22Rv1 (cell line): Measurements from ENCODE around the gene LMAN2.

Experiments
- H3K27ac ChIP-seq: fragments of 450-650 bp; 2 replicates; pipeline ENCODE4 v1.5.1; 2017
- CTCF ChIP-seq: fragments of 450-650 bp; IDR thresholded peaks from 2 replicates; pipeline ENCODE4 v1.5.1; 2017; ENCODE audit warnings: mild to moderate bottlenecking
- ZFX ChIP-seq: fragments of 450-650 bp; IDR thresholded peaks from 2 replicates; pipeline ENCODE4 v1.6.1; 2017; ENCODE audit warnings: antibody characterized with exemption, borderline replicate concordance

The LMAN2 gene

DNA sequence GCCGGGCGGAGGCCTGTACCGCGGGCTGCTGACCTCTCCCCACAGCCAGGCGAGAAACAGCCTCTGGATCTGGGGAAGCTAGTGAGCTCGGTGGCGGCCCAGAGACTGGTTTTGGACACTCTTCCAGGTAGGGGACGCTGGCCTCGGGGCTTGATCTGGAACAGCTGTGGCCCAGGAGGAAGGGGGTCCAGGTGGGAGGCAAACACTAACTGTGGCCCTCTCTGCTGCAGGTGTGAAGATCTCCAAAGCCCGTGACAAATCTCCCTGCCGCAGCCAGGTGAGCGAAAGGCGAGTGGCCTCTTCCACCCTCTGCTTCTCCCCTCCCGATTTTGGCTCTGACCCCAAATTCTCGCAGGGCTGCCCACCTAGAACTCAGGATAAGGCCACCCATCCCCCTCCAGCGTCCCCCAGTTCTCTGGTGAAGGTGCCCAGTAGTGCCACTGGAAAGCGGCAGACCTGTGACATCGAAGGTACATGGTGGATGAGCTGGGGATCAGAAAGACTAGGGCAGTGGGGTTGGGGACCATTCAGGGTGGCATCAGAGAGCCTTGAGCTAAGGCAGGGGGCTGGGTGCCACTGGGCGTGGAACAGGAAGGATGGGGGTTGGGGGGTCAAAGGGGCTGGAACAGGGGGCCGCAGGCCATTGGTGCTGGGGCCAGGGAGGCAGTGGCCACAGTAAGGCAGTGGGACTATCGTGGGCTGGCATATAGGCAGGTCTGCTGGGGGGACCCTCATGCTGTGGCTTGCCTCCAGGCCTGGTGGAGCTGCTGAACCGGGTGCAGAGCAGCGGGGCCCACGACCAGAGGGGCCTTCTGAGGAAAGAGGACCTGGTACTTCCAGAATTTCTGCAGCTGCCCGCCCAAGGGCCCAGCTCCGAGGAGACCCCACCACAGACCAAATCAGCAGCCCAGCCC lies 19.9 kb upstream of the LMAN2 start:
- peak overlapping the region; percentile 61 for H3K27ac ChIP-seq
- TF ChIP-seq CTCF (peak; percentile 60), ZFX (no peak)

DNA sequence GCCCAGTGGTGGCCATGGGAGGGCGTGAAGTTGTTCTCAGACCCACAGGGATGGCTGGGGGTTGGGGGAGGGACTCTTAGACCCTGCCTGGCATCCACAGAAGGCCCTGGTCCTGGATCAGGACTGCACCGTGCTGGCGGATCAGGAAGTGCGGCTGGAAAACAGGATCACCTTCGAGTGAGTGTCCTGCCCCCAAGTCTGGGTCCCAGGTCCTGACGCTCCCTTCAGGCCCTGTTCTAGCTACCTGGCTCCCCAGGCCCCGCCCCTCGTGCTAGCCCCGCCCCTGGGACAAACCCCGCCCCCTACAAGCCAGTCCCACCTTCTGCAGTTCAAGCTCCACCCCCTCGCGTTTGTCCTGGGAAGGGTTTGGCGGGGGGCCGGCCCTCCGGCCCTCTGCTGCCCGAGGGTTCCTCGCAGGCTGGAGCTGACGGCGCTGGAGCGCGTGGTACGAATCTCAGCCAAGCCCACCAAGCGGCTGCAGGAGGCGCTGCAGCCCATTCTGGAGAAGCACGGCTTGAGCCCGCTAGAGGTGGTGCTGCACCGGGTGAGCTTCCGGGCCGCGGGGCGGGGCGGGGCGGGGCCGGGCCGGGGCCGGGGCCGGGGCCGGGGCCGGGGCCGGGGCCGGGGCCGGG lies 19.1 kb upstream of the LMAN2 start:
- TF ChIP-seq CTCF, result peak; percentile 83
- TF ChIP-seq ZFX, result no peak
- H3K27ac ChIP-seq, result peak overlapping the region; percentile 61

DNA sequence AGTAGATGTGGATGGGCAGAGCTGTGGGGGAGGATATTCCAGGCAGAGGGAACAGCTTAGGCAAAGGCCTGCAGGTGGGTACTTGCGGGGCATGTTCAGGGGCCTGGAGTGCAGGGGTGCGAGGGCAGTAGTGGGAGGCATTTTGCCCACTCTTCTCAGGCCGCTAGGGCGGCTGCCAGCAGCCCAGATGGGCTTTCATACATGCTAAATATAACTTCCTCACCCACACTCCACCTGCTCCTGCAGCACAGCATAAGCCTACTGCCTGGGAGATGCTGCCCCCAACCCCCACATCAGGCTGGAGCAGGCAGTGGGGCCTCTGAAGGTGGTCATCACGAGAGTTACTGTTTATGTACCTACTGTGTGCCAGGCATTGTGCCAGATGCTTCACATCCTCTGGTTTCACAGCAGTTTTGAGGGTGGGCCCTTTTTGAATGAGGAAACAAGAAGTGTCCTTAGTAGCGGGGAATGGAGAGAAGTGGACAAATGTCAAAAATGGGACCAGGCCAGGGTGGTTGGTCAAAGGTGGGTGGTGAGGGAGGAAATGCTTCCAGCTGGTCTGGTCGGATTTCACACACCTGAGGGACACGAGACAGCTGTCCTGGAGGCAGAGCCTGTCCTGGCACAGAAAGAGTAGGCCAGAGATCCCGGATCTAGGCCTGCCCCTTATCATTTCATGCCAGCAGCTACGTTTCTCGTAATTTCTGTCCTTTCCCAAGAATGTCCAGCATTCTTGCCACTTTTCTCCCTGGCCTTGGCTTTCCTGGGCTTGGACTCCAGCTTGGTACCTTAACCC lies 18.4 kb upstream of the LMAN2 start:
- TF ChIP-seq CTCF, result no peak
- no peak for TF ChIP-seq ZFX
- H3K27ac ChIP-seq, result peak overlapping the region; percentile 61

GRCh38 chr5:177368869-177369644 lies 17.6 kb upstream of the LMAN2 start:
- TF ChIP-seq CTCF, result peak; percentile 65
- no peak for TF ChIP-seq ZFX
- H3K27ac ChIP-seq, result no peak overlapping the region

DNA sequence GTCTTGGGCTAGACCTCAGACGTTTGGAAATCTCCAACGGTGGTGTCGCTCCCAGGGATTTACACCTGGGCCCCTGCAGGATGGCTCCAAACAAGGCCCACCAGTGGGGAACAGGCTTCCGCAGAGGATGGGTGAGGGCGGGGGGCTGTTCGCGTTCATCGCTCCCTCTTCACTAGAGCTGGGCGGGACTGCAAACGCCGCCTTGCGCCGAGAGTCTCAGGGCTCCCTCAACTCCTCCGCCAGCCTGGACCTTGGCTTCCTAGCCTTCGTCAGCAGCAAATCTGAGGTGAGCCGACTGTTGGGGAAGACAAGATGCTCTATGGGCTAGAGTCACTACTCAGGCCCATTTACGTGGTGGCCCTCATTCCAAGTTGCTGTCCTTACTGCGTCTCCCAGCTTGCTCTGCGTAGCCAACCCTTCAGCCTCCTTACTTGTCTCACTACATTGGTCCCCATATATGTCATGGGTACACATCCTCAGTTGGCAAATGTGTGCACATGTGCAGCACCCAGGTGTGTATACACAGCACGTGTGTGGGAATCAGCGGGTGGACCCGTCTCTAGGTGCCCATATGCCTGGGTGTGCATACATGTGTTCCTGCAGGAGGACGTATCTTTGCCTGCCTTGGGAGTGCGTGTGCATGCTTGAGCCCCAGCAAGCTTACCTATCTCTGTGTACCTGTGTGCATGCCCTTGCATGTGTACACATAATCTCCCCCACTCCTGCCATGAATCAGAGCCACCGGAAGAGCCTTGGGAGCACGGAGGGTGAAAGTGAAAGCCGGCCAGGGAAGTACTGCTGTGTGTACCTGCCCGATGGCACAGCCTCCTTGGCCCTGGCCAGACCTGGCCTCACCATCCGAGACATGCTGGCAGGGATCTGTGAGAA lies 16.8 kb upstream of the LMAN2 start:
- TF ChIP-seq CTCF (no peak), ZFX (no peak)

GRCh38 chr5:177367323-177367848 lies 15.9 kb upstream of the LMAN2 start:
- H3K27ac ChIP-seq, result peak overlapping the region; percentile 70
- TF ChIP-seq ZFX (no peak), CTCF (peak; percentile 37)

More for the DNA sequence above, 16.8 kb upstream of the LMAN2 start:
- H3K27ac ChIP-seq, result no peak overlapping the region
